Central memory CD8-positive, alpha-beta T cell (primary cell): ENCODE results near the gene RIT1.
A peak's percentile ranks its signal among the peaks of the same experiment; 100 is the strongest.
"Not testable (repeated sequence)": the region's sequence is repeated elsewhere in the genome, so short reads cannot be mapped to it uniquely, and the experiment has no call there.

Experiments used
- ATAC-seq: fragments of 150-1000 bp; cut with Tn5 transposase; replicated peaks from 2 replicates; pipeline ENCODE4 v1.10.0; 2022; ENCODE audit warnings: mild to moderate bottlenecking, moderate FRiP score, moderate number of reproducible peaks; ENCODE audit not compliant: poor library complexity, severe bottlenecking; ENCODE audit errors: extremely low read depth
- DNase-seq, 2 donors: peaks; one replicate each; pipeline ENCODE4 v3.0.0; 2021; ENCODE audit warnings: low spot score in 2 of 2
- H3K27ac Mint-ChIP-seq: one replicate; pipeline ENCODE4 v1.8.0; 2022; ENCODE audit warnings: low read depth, mild to moderate bottlenecking, moderate library complexity, mixed read lengths
- H3K27me3 Mint-ChIP-seq: one replicate; pipeline ENCODE4 v1.8.0; 2022; ENCODE audit warnings: mixed read lengths
- H3K36me3 Mint-ChIP-seq: one replicate; pipeline ENCODE4 v1.8.0; 2022; ENCODE audit warnings: mild to moderate bottlenecking, moderate library complexity, mixed read lengths; ENCODE audit not compliant: insufficient read depth
- H3K4me1 Mint-ChIP-seq: one replicate; pipeline ENCODE4 v1.8.0; 2022; ENCODE audit warnings: mixed read lengths
- H3K4me3 Mint-ChIP-seq: one replicate; pipeline ENCODE4 v1.8.0; 2022; ENCODE audit warnings: mild to moderate bottlenecking, moderate library complexity, mixed read lengths
- H3K9me3 Mint-ChIP-seq: one replicate; pipeline ENCODE4 v1.8.0; 2022; ENCODE audit warnings: mixed read lengths

The RIT1 gene

GRCh38 chr1:155898888-155899287 lies 12.3 kb downstream of the RIT1 start:
- DNase-seq (no peak), ATAC-seq (no peak)
- Mint-ChIP-seq H3K4me3 (no peak overlapping the region), H3K27me3 (no peaks in the 10 kb centered on the region), H3K27ac (no peak overlapping the region), H3K36me3 (peaks cover 52% of the 10 kb centered on the region), H3K4me1 (peaks cover under 1% of the 10 kb centered on the region), H3K9me3 (no peaks in the 10 kb centered on the region)

GRCh38 chr1:155897746-155898145 lies 13.4 kb downstream of the RIT1 start:
- ATAC-seq (no peak), DNase-seq (no peak)
- Mint-ChIP-seq H3K4me1 (peaks cover 11% of the 10 kb centered on the region), H3K4me3 (no peak overlapping the region), H3K36me3 (peaks cover 42% of the 10 kb centered on the region), H3K27ac (no peak overlapping the region), H3K9me3 (no peaks in the 10 kb centered on the region), H3K27me3 (no peaks in the 10 kb centered on the region)

GRCh38 chr1:155896476-155896875 lies 14.7 kb downstream of the RIT1 start:
- H3K36me3 Mint-ChIP-seq, result peaks cover 35% of the 10 kb centered on the region
- H3K9me3 Mint-ChIP-seq, DNase-seq, ATAC-seq, H3K27ac Mint-ChIP-seq, H3K4me3 Mint-ChIP-seq, H3K27me3 Mint-ChIP-seq: not testable (repeated sequence)
- H3K4me1 Mint-ChIP-seq, result peaks cover 11% of the 10 kb centered on the region

- DNase-seq, H3K27ac Mint-ChIP-seq, ATAC-seq, H3K4me3 Mint-ChIP-seq, H3K27me3 Mint-ChIP-seq, H3K9me3 Mint-ChIP-seq: not testable (repeated sequence)
- peaks cover 26% of the 10 kb centered on the region for H3K36me3 Mint-ChIP-seq
- peaks cover 11% of the 10 kb centered on the region for H3K4me1 Mint-ChIP-seq
These were observed 15.5 kb downstream of the RIT1 start for GRCh38 chr1:155895617-155896016.

GRCh38 chr1:155893389-155894142 lies 17.6 kb downstream of the RIT1 start:
- peak; percentile 97 for ATAC-seq
- Mint-ChIP-seq H3K27ac (peak overlapping the region; percentile 33), H3K4me3 (no peak overlapping the region), H3K9me3 (no peaks in the 10 kb centered on the region), H3K4me1 (peaks cover 11% of the 10 kb centered on the region), H3K27me3 (no peaks in the 10 kb centered on the region), H3K36me3 (peaks cover 7% of the 10 kb centered on the region)
- no peak for DNase-seq

- ATAC-seq (no peak), DNase-seq (no peak)
- H3K27me3 Mint-ChIP-seq, result no peaks in the 10 kb centered on the region
- H3K27ac Mint-ChIP-seq, result peak overlapping the region; percentile 33
- H3K4me3 Mint-ChIP-seq, result no peak overlapping the region
- no peaks in the 10 kb centered on the region for H3K9me3 Mint-ChIP-seq
- H3K36me3 Mint-ChIP-seq, result peaks cover 6% of the 10 kb centered on the region
- peaks cover 11% of the 10 kb centered on the region for H3K4me1 Mint-ChIP-seq
These were observed 18.4 kb downstream of the RIT1 start for GRCh38 chr1:155892796-155893195.

GRCh38 chr1:155890251-155890650 lies 20.9 kb downstream of the RIT1 start:
- no peak overlapping the region for H3K4me3 Mint-ChIP-seq
- DNase-seq, result no peak
- H3K9me3 Mint-ChIP-seq, result no peaks in the 10 kb centered on the region
- ATAC-seq, result no peak
- H3K36me3 Mint-ChIP-seq, result peaks cover 13% of the 10 kb centered on the region
- H3K27me3 Mint-ChIP-seq, result no peaks in the 10 kb centered on the region
- H3K4me1 Mint-ChIP-seq, result peaks cover 11% of the 10 kb centered on the region
- no peak overlapping the region for H3K27ac Mint-ChIP-seq

GRCh38 chr1:155889566-155889965 lies 21.6 kb downstream of the RIT1 start:
- Mint-ChIP-seq H3K4me1 (peaks cover 11% of the 10 kb centered on the region), H3K36me3 (peaks cover 16% of the 10 kb centered on the region), H3K4me3 (no peak overlapping the region), H3K27me3 (no peaks in the 10 kb centered on the region), H3K27ac (no peak overlapping the region), H3K9me3 (no peaks in the 10 kb centered on the region)
- DNase-seq, result no peak
- ATAC-seq, result no peak

GRCh38 chr1:155888481-155888880 lies 22.7 kb downstream of the RIT1 start:
- ATAC-seq, result no peak
- Mint-ChIP-seq H3K4me3 (no peak overlapping the region), H3K27ac (no peak overlapping the region), H3K9me3 (no peaks in the 10 kb centered on the region), H3K36me3 (peaks cover 24% of the 10 kb centered on the region), H3K4me1 (peaks cover 6% of the 10 kb centered on the region), H3K27me3 (no peaks in the 10 kb centered on the region)
- no peak for DNase-seq

GRCh38 chr1:155884982-155885381 lies 26.2 kb downstream of the RIT1 start:
- Mint-ChIP-seq H3K4me1 (no peaks in the 10 kb centered on the region), H3K9me3 (no peaks in the 10 kb centered on the region), H3K27ac (no peak overlapping the region), H3K27me3 (no peaks in the 10 kb centered on the region), H3K36me3 (peaks cover 37% of the 10 kb centered on the region), H3K4me3 (no peak overlapping the region)
- DNase-seq (no peak), ATAC-seq (no peak)

GRCh38 chr1:155884031-155884960 lies 26.9 kb downstream of the RIT1 start:
- no peak for ATAC-seq
- Mint-ChIP-seq H3K27ac (peak overlapping the region; percentile 49), H3K9me3 (no peaks in the 10 kb centered on the region)

GRCh38 chr1:155882766-155883165 lies 28.4 kb downstream of the RIT1 start:
- DNase-seq (no peak), ATAC-seq (no peak)
- H3K4me1 Mint-ChIP-seq, result no peaks in the 10 kb centered on the region
- H3K27me3 Mint-ChIP-seq, result no peaks in the 10 kb centered on the region
- no peak overlapping the region for H3K27ac Mint-ChIP-seq
- H3K36me3 Mint-ChIP-seq, result peaks cover 39% of the 10 kb centered on the region
- no peaks in the 10 kb centered on the region for H3K9me3 Mint-ChIP-seq
- H3K4me3 Mint-ChIP-seq, result no peak overlapping the region

More at GRCh38 chr1:155884031-155884960, 26.9 kb downstream of the RIT1 start:
- Mint-ChIP-seq H3K4me1 (no peaks in the 10 kb centered on the region), H3K36me3 (peaks cover 39% of the 10 kb centered on the region), H3K27me3 (no peaks in the 10 kb centered on the region), H3K4me3 (no peak overlapping the region)
- no peak for DNase-seq

- ATAC-seq (no peak), DNase-seq (no peak)
- Mint-ChIP-seq H3K4me1 (no peaks in the 10 kb centered on the region), H3K4me3 (no peak overlapping the region), H3K9me3 (no peaks in the 10 kb centered on the region), H3K27ac (no peak overlapping the region), H3K27me3 (no peaks in the 10 kb centered on the region), H3K36me3 (peaks cover 39% of the 10 kb centered on the region)
These were observed 28.9 kb downstream of the RIT1 start for GRCh38 chr1:155882235-155882634.
